Right cardiac atrium (tissue), 5 donors: ENCODE measurements around the gene PPDPF. TPM values are rescaled to one million over a fixed set of nuclear protein-coding genes. Genes with fewer than 3 reads are reported as not detected.
A peak's percentile ranks its signal among the peaks of the same experiment; 100 is the strongest.
"Not testable (repeated sequence)": the region's sequence is repeated elsewhere in the genome, so short reads cannot be mapped to it uniquely, and the experiment has no call there.

ENCODE experiments used
- ATAC-seq, 2 donors: fragments of 200-7000 bp; cut with Tn5 transposase; one replicate each; pipeline versions ENCODE4 v1.8.0 to v1.9.1; 2020; ENCODE audit warnings: moderate library complexity in 2 of 2, mild to moderate bottlenecking in 1 of 2
- DNase-seq, 3 donors: peaks; one replicate each; pipeline ENCODE4 v3.0.0-alpha.2; 2020
- H3K27ac ChIP-seq: one replicate; pipeline ENCODE4 v1.5.1; 2013; ENCODE audit warnings: mild to moderate bottlenecking, low read length, control low read depth, moderate library complexity
- H3K27me3 ChIP-seq: one replicate; pipeline ENCODE4 v1.6.1; 2013; ENCODE audit not compliant: control insufficient read depth, insufficient read depth
- H3K4me1 ChIP-seq: one replicate; pipeline ENCODE4 v1.6.1; 2013; ENCODE audit warnings: low read length; ENCODE audit not compliant: control insufficient read depth, insufficient read depth
- H3K4me3 ChIP-seq: one replicate; pipeline ENCODE4 v1.5.1; 2013; ENCODE audit warnings: low read length, control low read depth
- H3K9me3 ChIP-seq: one replicate; pipeline ENCODE4 v1.6.1; 2013; ENCODE audit warnings: low read length; ENCODE audit not compliant: control insufficient read depth
- WGBS: extraction: QIAGEN DNeasy Blood & Tissue Kit; methylation state at CpG from one replicate; pipeline ENCODE4 v1.1.7; 2013; 5-methylcytosine and 5-hydroxymethylcytosine counted together
- intact Hi-C, 4 donors: fragments of 100-400 bp; cut with DNase I; formaldehyde crosslinking; loops; one replicate each; pipeline versions ENCODE4 v1.11.0 to v1.14.0; 2022 to 2023
- polyA plus RNA-seq: library from polyadenylated mRNA; stranded (reverse); fragments of 200-250 nt; gene quantifications from one replicate; pipeline ENCODE4 v1.2.3, GENCODE V29; 2013
- total RNA-seq, 4 donors: library from RNA; stranded (reverse); fragmentation: NEBNext Ultra II Directional; extraction: Animal tissue kit (Norgen Biotek cat#: 25700); gene quantifications; one replicate each; pipeline ENCODE4 v1.2.1, GENCODE V29; 2021
- donor health status: healthy with polysubstance abuse.
- donor health status: DM: no; HTN: yes; CAD: no.
- donor health status: DM: no; HTN: no; CAD: no.
- donor health status: DM: no; HTN: yes; CAD: no; lungs with severe emphysema.
- donor health status: DM: yes; HTN: yes; CAD: no.

PPDPF gene
- total and polyA plus RNA-seq, 5 donors: 143 to 276 (median 236) TPM

DNA sequence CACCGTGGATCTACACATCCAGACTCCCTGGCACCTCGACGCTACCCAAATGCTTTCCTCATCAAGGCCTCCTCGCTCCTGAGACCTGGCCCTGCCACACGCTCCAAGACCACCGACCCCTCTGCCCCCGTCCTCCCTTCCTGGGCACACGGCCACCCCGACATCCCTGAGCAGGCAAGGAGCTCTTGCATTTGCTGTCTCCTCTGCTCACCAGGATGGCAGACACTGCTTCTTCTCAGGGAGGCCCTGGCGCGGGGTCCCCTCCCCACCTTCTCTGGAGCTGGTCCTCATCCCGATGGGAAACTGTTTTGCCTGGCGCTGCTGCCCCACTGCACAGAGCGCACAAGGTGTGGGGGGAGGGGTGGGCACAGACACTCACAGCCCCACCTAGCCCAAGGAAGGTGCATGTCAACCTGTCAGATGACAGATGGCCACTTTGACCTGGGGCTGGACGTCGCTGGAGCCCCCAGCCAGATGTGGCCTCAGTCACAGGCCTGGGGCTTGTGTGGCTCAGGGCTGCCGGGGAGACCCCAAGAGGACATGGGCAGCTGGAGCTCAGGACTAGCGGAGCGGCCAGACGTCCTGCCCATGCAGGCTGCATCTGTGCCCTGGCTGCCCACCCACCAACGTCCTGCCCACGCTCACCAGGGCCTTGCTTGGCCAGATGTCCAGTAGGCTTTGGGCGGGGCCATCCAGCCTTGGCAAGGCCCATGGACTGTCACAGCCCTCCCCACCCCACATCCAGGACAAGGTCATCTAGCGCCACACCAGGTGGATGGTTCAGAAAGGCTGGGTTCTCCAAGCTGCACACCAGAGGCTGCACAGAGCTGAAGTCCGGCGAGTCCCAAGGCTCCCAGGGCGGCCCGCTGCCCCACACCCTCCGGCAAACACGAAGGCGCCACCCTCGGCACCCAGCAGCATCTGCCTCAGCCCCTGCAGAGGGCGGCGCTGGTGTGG lies 41.9 kb upstream of the PPDPF start:
- WGBS: 85% methylated on average over 34 of the region's 34 CpGs
- no peak for DNase-seq
- H3K4me1 ChIP-seq: no peaks in the 10 kb centered on the region
- no peak for ATAC-seq
- intact Hi-C loops: no loop called here
- H3K4me3 ChIP-seq: no peak overlapping the region
- H3K27me3 ChIP-seq: no peaks in the 10 kb centered on the region
- no peaks in the 10 kb centered on the region for H3K9me3 ChIP-seq
- H3K27ac ChIP-seq: no peak overlapping the region

DNA sequence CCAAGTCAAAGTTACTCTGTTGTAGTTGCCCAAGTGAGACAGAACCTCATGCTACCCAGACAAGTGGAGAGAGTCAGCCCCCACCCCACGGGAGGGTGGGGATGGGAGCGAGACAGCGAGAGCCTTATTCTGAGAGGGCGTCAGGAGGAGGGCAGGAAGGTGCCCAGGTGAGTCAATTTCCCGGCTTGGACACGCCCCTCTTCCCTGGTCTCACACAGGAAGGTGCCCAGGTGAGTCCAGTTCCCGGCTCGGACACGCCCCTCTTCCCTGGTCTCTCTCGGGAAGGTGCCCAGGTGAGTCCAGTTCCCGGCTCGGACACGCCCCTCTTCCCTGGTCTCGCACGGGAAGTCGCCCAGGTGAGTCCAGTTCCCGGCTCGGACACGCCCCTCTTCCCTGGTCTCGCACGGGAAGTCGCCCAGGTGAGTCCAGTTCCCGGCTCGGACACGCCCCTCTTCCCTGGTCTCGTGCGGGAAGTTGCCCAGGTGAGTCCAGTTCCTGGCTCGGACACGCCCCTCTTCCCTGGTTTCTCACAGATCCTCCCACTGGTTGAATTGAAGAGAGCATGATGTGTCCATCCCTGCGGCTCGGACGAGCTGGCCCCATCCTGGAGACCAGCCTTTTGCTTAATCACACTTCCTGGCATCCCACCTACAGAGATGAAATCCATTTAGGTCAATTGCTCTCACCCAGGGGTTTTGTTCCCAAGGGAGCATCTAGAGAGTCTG lies 40.7 kb upstream of the PPDPF start:
- H3K4me1 ChIP-seq, H3K9me3 ChIP-seq, ATAC-seq, H3K4me3 ChIP-seq, H3K27ac ChIP-seq, intact Hi-C loops, H3K27me3 ChIP-seq: not testable (repeated sequence)
- DNase-seq: peak in 1 of 3 donors; percentile 15
- 61% methylated on average over 32 of the region's 32 CpGs for WGBS

DNA sequence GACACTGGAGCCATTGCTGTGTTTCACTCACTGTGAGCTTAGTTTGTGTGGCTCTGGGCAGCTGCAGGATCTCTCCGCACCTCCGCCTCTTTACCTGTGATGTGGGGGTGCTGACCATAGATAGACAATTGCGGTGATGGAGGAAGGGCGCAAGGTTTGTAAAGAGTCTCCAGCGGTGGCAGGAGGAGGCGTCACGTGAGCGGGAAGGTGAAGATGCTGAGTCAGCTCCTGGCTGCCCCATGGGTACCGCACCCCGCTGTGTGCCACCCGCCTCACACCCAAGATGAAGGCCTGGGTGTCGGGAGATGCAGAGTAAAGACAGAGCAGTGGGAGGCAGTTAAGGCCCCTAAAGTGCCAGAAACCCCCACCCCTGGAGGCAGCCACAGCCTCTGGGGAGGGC lies 39.1 kb upstream of the PPDPF start:
- Histone ChIP-seq H3K4me3 (no peak overlapping the region), H3K27me3 (no peaks in the 10 kb centered on the region), H3K27ac (no peak overlapping the region), H3K4me1 (no peaks in the 10 kb centered on the region), H3K9me3 (no peaks in the 10 kb centered on the region)
- WGBS: 61% methylated on average over 12 of the region's 12 CpGs
- ATAC-seq (no peak), DNase-seq (peak in 1 of 3 donors; percentile 8)
- intact Hi-C loops: no loop called here

DNA sequence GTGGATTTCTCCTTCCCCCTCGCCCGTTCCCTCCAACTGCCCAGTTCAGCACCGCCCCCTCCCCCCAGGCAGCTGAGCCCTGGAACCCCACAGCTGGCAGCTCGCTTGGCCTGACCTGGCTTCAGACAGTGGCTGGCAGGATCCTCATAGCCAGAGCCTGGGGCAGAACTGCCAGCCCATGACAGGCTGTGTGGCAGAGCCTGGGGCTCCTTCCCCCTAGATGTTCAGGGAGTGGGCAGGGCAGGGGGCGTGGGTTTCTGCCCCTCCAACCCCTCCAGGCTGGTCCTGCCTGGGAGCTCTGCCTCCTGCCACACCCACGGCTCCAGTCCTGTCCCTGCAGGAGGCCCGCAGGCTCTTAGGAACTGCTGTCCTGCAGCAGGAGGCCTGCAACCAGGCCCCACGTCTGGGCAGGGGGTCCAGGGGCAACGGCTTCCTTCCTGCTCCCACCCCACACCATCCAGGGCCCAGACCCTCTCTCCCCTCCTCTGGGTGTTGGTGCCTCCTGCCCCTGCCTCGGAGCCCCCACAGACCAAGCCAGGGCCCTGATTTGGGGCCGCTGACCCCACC lies 38.5 kb upstream of the PPDPF start:
- no peak for ATAC-seq
- 46% methylated on average over 11 of the region's 11 CpGs for WGBS
- Histone ChIP-seq H3K27ac (no peak overlapping the region), H3K27me3 (no peaks in the 10 kb centered on the region), H3K4me1 (no peaks in the 10 kb centered on the region), H3K4me3 (no peak overlapping the region), H3K9me3 (no peaks in the 10 kb centered on the region)
- intact Hi-C loops: no loop called here
- peak in 1 of 3 donors; percentile 28 for DNase-seq

DNA sequence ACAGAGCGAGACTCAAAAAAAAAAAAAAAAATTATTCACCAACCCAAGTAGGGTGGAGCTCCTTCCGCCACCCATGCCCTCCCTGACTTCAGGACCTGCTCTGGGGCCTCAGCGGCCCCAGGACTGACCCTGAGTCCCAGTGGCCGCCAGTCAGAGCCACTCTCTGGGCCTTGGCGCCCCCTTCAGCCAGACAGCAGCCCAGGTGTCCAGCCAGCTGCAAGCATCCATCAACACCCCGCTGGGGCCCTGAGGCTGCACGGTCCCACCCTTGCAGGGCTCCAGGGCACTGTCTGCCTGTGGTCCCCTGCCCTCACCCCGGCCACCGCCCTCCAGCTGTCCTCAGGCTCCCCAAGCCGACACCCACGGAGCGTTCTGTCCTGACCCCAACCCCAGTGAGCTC lies 36.7 kb upstream of the PPDPF start:
- intact Hi-C loops: no loop called here
- peak in 1 of 3 donors; percentile 46 for DNase-seq
- WGBS: 66% methylated on average over 12 of the region's 12 CpGs
- Histone ChIP-seq H3K4me3 (no peak overlapping the region), H3K27me3 (no peaks in the 10 kb centered on the region), H3K27ac (no peak overlapping the region), H3K4me1 (no peaks in the 10 kb centered on the region), H3K9me3 (no peaks in the 10 kb centered on the region)
- peak in 1 of 2 donors; percentile 24 for ATAC-seq

DNA sequence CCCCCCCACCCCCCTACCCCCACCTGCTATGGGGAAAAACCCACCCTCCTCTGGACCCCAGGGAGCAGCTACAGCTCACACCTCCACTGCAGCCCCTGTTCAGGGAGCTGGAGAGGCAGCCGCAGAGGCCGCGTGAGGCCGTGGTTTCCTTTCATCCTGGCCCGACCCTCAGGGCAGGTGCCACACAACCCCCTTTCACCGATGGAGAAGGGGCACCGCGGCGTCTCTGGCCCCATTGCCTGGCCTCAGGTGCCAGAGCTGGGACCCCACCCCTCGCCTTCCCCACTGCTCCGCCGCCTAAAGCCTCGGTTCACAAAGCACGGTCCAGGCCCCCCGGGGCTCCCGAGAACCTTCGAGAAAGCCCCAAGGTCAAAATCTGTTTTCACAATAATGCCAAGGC lies 36.3 kb upstream of the PPDPF start:
- H3K4me3 ChIP-seq: no peak overlapping the region
- no peak overlapping the region for H3K27ac ChIP-seq
- no peaks in the 10 kb centered on the region for H3K9me3 ChIP-seq
- H3K27me3 ChIP-seq: no peaks in the 10 kb centered on the region
- H3K4me1 ChIP-seq: no peaks in the 10 kb centered on the region
- intact Hi-C loops: no loop called here
- DNase-seq (peak in 1 of 3 donors; percentile 47), ATAC-seq (peak in 1 of 2 donors; percentile 0)
- 50% methylated on average over 17 of the region's 17 CpGs for WGBS

DNA sequence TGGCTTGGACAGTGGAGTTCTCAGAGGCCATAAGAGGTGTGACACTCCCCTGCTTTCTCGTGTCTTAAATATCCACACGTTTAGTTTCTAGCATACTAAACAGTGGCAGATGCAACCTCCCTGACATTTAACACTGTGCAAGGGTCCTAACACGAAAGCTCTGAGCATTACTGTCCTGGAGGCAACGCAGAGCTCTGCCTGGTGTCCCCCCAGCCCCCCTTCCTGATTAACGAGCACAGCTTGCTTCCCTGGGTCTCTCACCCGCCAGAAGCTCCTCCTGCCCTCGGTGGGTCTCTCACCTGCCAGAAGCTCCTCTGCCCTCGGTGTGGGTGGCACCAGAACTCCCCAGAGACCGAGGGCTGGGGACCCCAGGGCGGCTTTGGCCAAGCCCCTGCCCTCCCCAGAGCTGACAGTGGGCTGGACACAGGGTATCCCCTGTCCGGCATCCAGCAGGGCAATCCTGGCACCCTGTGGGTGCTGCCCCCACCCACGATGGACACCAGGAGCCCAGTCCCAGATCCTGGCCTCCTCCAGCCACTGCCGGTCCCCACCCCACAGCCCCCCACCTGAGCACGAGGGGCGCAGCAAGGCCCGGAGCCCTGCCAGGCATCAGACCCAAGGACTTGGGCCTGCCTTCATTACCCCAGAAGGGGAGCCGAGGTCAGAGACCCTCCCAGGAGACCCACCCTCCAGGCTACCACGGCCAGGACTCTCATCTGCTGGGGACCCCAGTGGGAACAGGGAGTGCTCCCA lies 35.7 kb upstream of the PPDPF start:
- Histone ChIP-seq H3K9me3 (no peaks in the 10 kb centered on the region), H3K4me1 (no peaks in the 10 kb centered on the region), H3K27ac (no peak overlapping the region), H3K4me3 (no peak overlapping the region), H3K27me3 (no peaks in the 10 kb centered on the region)
- ATAC-seq: peak in 1 of 2 donors; percentile 3
- intact Hi-C loops: no loop called here
- peak in 1 of 3 donors; percentile 29 for DNase-seq
- whole genome bisulfite sequencing: 56% methylated on average over 18 of the region's 18 CpGs

DNA sequence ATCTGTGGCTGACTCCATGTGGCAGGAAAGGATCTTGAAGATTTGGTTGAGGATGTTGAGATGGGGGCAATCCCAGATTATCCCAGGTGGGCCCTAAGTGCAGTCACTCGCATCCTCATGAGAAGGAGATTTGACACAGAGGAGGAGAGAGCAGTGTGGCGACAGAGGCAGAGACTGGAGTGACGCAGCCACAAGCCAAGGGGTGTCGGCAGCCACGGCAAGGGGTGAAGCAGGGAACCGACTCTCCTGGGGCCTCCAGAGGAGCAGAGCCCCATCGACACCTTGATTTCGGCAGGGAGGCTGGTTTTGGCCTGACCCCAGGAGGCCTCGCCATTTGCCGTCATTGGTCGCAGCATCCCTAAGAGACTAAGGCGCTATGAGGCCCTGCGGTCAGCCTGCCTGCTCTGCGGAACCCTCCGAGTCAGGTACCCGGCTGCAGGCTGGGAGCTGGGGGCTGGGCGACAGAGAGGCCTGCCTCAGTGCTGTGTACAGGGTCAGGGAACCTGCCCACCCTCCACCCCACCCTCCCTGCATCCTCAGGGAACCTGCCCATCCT lies 34.2 kb upstream of the PPDPF start:
- WGBS: 91% methylated on average over 17 of the region's 17 CpGs
- no peak for ATAC-seq

DNA sequence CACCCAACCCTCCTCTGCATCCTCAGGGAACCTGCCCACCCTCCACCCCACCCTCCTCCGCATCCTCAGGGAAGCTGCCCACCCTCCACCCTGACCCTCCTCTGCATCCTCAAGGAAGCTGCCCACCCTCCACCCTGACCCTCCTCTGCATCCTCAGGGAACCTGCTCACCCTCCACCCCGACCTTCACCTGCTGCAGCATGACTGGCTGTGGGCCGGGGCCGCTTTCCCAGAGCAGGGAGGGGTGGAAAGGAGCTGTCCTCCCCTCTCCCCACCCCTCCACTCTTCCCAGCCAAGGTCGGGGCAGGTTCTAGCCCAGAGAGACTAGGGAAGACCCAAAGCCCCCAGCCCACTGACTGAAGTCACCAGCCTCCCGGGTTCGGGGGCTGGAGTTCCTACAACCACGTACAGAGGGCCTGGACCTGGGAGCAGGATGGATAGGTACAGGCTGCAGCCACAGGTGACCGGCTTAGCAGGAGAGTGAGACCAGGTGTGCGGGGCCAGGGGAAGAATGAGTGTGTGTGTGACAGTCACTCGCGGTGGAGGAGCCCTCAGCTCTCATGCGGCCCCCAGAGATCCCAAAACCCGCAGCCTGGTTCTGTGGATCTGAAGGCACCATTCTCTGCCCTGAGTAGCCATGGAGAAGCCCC lies 33.3 kb upstream of the PPDPF start:
- ATAC-seq: no peak
- Histone ChIP-seq H3K9me3 (no peaks in the 10 kb centered on the region), H3K27me3 (no peaks in the 10 kb centered on the region), H3K4me3 (no peak overlapping the region), H3K27ac (no peak overlapping the region), H3K4me1 (no peaks in the 10 kb centered on the region)
- 63% methylated on average over 14 of the region's 14 CpGs for WGBS
- intact Hi-C loops: no loop called here
- DNase-seq: peak in 2 of 3 donors; percentile 12 to 38

More for the DNA sequence above, 34.2 kb upstream of the PPDPF start:
- intact Hi-C loops: no loop called here
- Histone ChIP-seq H3K9me3 (no peaks in the 10 kb centered on the region), H3K27me3 (no peaks in the 10 kb centered on the region), H3K27ac (no peak overlapping the region), H3K4me3 (no peak overlapping the region), H3K4me1 (no peaks in the 10 kb centered on the region)
- DNase-seq: peak in 1 of 3 donors; percentile 43

DNA sequence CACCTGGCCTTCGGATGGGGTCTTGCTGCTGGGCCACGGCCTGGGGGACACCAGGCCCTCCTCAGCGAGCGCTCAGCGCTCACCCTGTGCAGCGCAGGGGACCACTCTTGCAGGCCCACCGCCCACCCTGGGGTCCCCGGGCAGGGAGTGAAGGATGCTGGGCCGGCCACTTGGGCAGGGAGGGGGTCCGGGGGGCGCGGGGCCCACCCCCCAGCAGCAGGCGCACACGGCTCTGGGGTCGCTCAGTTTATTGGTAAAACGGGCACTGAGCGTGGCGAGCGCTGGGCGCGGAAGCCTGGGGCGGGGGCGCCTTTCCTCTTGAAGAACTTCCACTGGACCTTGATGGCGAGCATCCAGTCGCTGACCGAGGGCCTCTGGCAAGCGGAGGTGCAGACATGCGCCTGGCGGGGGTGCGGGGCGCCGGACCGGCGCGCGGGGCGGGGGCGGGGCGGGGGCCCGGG lies 32.8 kb upstream of the PPDPF start:
- WGBS: 24% methylated on average over 39 of the region's 40 CpGs
- H3K4me3 ChIP-seq: no peak overlapping the region
- intact Hi-C loops: no loop called here

More for the DNA sequence above, 32.8 kb upstream of the PPDPF start:
- DNase-seq (peak in 2 of 3 donors; percentile 43 to 57), ATAC-seq (no peak)
- Histone ChIP-seq H3K9me3 (no peaks in the 10 kb centered on the region), H3K27ac (no peak overlapping the region), H3K27me3 (no peaks in the 10 kb centered on the region), H3K4me1 (no peaks in the 10 kb centered on the region)
